ENCODE measurements around the gene DGKA. TPM values are rescaled to one million over a fixed set of nuclear protein-coding genes. Genes with fewer than 3 reads are reported as not detected.
A peak's percentile ranks its signal among the peaks of the same experiment; 100 is the strongest.
"Not testable (repeated sequence)": the region's sequence is repeated elsewhere in the genome, so short reads cannot be mapped to it uniquely, and the experiment has no call there.

Gene DGKA
- total RNA-seq, 2 donors from 2014 or later, result 35.4 to 38.0 TPM

GRCh38 chr12:55983232-55983842 lies 52.4 kb downstream of the DGKA start:
- no peak for DNase-seq (ENCODE audit: low spot score)
- intact Hi-C loops (cut with DNase I), result loop anchor here in 1 of 2 donors (10.0 kb wide), 1 partner anchor 51 kb away; no protein-coding TSS in a partner anchor

DNA sequence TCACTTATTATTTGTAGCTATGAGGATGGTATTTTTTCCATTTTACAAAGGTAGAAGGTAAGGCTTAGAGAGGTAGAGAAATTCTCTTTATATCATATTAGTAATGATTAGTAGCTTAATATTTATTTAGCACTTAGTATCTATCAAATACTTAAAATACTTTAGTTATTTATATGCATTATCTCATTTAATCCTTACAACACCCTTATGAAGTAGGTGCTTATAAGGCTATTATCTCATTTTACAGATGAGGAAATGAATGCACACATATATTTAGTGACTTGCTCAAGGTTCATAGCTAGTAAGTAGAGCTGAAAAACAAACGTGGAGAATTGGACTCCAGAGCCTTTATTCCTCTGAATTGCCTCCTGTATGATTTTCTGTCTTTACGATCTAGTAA lies 53.9 kb downstream of the DGKA start:
- intact Hi-C loops (cut with DNase I), result loop anchor here in 1 of 2 donors (10.0 kb wide), 1 partner anchor 50 kb away; no protein-coding TSS in a partner anchor
- DNase-seq (ENCODE audit: low spot score), result no peak

DNA sequence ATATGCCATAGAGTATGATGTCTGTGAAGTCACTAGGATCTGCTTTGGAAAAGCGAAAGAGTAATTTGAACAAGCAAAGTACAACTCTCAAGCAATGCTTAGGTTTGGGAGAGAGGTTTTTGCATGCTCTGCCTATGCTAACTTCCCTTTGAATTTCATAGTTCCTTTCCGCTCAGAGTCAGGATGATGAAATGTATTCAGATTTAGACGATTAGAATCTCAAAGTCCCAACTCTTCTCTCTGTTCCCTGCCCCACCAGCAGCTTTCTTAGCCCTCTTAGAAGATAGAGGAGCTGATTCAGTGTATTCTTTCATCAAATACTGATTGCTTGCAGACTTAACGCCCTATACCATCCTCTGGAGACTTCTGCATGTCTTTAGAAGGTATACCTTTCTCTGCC lies 54.4 kb downstream of the DGKA start:
- intact Hi-C loops (cut with DNase I), result loop anchor here in 1 of 2 donors (10.0 kb wide), 1 partner anchor 49 kb away; no protein-coding TSS in a partner anchor
- no peak for DNase-seq (ENCODE audit: low spot score)

DNA sequence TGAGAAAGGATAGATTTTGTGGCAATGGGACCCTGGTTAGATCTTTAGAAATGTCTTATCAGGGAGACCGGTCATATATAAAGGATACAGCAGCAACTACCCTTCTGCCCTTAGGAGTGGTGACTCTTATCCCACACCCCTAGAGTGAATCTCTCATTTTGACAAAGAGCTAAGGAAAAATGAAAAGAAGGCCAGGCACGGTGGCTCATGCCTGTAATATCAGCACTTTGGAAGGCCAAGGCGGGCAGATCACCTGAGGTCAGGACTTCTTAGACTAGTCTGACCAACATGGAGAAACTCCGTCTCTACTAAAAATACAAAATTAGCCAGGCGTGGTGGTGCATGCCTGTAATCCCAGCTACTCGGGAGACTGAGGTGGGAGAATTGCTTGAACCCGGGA lies 55.0 kb downstream of the DGKA start:
- intact Hi-C loops (cut with DNase I), result loop anchor here in 1 of 2 donors (10.0 kb wide), 1 partner anchor 49 kb away; no protein-coding TSS in a partner anchor
- not testable (repeated sequence) for DNase-seq (ENCODE audit: low spot score)

DNA sequence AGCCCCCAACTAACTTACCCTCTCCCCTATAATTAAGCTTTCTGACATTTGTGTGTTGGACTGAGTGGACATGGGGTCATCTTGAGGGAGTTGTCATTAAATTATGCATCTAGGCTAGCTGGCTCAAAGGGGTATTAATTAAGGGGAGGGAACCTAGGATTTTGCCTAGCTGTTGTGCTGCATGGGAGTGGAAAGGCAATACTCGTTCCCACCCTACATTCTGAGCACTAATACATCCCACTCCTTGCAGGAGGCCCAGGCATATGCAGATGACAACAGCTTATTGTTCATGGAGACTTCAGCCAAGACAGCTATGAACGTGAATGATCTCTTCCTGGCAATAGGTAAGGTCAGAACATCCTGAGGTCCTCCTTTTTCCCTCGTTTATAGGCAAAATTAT lies 60.1 kb downstream of the DGKA start:
- intact Hi-C loops (cut with DNase I), result no loop called here

DNA sequence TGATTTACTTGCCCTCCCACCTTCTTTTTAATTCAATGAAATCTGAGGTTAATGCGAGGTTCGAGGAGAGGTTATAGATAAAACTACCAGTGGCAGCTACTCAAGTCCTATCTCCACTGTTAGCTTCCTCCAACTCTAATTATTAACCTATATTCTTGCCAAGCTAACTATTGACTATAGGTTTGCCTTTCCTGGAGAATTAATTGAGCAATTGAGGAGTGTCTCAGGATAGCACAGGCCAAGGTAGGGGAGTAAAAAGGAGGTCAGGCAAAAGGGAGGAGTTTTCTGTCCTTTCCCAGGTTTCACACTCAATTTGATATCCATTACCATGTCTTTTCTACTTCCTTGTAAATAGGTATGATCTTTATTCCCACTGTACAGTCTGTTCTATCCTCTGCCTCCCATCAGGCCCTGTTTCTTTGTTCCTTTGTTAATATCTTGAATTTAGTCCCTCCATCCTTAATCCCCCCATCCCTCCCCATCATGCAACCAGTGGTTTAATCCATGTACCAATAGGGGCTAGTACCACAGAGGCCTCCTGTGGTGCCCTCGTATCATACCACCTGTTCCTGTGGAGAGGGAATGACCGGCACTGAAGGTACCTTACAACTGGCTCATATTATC lies 62.4 kb downstream of the DGKA start:
- DNase-seq (ENCODE audit: low spot score), result no peak
- intact Hi-C loops (cut with DNase I), result no loop called here

More for the DNA sequence above, 60.1 kb downstream of the DGKA start:
- no peak for DNase-seq (ENCODE audit: low spot score)

- intact Hi-C loops (cut with DNase I), result loop anchor here (2.0 to 5.0 kb wide), 2 partner anchors 42 to 71 kb away; no protein-coding TSS in a partner anchor
- no peak for DNase-seq (ENCODE audit: low spot score)
These were observed 64.4 kb downstream of the DGKA start for GRCh38 chr12:55995366-55995765.

DNA sequence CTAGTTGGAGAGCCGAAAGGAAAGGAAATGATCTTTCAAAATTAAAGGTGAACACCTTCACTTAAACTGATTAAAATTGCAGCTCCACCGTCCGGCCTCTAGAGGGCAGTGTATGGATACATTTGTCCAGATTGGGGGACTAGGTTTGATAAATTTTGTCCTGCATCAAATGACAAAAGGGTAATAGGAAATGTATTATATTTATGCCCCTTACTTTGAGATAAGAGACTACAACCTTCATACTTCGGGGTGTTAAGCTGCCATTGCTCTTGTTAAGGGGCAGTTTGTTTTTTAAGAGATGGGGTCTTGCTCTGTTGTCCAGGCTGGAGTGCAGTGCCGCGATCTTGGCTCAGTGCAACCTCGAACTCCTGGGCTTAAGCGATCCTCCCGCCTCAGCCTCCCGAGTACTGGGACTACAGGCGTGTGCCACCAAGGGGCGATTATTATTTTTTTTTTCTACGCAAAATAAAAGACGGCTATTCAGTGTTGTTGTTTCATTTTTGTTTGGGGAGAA lies 65.3 kb downstream of the DGKA start:
- intact Hi-C loops (cut with DNase I), result loop anchor here in 1 of 2 donors (5.0 kb wide), 1 partner anchor 41 kb away; no protein-coding TSS in a partner anchor
- DNase-seq (ENCODE audit: low spot score), result no peak

DNA sequence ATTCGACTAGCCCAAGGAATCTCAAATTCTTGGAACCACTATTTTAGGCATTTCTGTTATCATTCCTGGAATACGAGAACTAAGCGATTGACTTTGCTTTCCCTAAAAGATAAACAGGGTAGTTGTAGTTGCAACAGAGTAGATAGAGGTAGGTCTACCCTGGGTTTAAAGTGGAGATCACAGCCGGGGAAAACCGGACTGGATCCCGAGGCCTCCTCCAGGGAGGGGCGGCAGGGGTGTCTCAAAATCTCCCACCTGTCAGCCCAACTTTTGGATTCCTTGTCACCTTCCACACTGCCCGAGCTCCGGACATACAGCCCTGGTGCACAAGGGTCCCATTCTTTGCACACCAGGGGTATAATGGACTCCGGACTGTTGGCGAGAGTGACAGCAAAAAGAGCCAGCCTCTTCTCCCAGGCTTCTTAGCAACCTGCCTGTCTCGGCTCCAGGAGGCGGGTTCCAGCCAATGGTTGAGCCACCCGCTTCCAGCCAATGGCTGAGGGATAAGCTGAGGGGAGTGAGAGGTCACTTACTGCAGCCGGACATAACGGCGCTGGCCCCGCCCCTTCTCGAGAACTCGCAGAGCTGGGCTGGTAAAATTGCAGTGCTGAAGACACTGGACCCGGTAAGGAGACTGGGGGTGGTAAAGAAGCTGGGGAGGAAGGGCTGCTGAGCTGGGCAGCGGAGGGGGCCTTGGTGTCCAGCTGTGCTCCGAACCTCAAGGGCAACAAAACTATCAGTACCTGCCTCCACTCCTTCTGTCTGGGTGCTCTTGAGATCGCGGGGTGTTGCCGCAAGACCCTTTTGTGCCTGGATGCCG lies 66.0 kb downstream of the DGKA start, which contains the start of gene SUOX:
Gene SUOX, plus strand, starts transcription at position 562 of the 820 bp plus-strand sequence. CDS start 4,946 bp downstream, outside the sequence.
- DNase-seq (ENCODE audit: low spot score), result peak; percentile 99
- intact Hi-C loops (cut with DNase I), result loop anchor here in 1 of 2 donors (5.0 kb wide), 1 partner anchor 40 kb away; no protein-coding TSS in a partner anchor

- intact Hi-C loops (cut with DNase I), result loop anchor here in 1 of 2 donors (5.0 kb wide), 1 partner anchor 40 kb away; no protein-coding TSS in a partner anchor
These were observed 66.5 kb downstream of the DGKA start for GRCh38 chr12:55997535-55997859.

GRCh38 chr12:55999522-55999921 lies 68.6 kb downstream of the DGKA start:
- intact Hi-C loops (cut with DNase I), result loop anchor here in 1 of 2 donors (5.0 kb wide), 1 partner anchor 38 kb away; no protein-coding TSS in a partner anchor
- DNase-seq (ENCODE audit: low spot score), result not testable (repeated sequence)

More at GRCh38 chr12:55997535-55997859, 66.5 kb downstream of the DGKA start:
- no peak for DNase-seq (ENCODE audit: low spot score)

- DNase-seq (ENCODE audit: low spot score), result not testable (repeated sequence)
- intact Hi-C loops (cut with DNase I), result loop anchor here in 1 of 2 donors (5.0 kb wide), 1 partner anchor 37 kb away; no protein-coding TSS in a partner anchor
These were observed 69.1 kb downstream of the DGKA start for GRCh38 chr12:55999999-56000540.

DNA sequence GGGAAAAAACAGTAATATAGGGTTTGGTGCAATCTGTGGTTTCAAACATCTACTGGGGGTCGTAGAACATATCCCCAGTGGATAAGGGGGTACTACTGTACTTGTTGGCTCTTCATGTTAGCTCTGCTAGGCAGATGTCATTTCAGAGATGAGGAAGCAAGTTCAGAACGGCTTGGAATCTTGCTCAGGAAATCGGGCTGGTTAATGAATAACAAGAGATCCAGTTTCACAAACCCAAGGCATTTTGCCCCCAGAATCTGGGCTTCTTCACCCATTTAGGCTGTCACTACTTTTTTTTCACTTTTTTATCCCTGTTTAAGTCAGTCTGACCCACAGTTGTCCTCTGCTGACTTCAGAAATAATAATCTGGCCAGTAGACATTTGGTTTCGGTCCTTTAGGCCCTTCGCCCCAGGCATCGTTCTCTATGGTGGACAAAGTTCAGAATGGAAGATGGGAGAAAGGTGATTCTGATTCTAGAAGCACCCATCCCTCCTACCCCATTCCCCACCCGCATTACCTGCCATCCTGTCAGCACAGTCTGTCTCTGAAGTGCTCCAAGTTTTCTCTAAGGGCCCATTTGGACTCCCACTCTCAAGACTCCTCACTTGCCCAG lies 70.6 kb downstream of the DGKA start:
- intact Hi-C loops (cut with DNase I), result no loop called here
- DNase-seq (ENCODE audit: low spot score), result no peak

GRCh38 chr12:56003376-56003775 lies 72.4 kb downstream of the DGKA start:
- DNase-seq (ENCODE audit: low spot score); intact Hi-C loops (cut with DNase I): not testable (repeated sequence)

Other genes with a start within 250 kb of the DGKA start
- gene ITGA7, start 223.3 kb upstream of the DGKA start, total RNA-seq, result 100 to 1,000 TPM; 497 to 570 TPM
- gene BLOC1S1, start 215.1 kb upstream of the DGKA start, total RNA-seq, result 100 to 1,000 TPM; 115 to 118 TPM
- 10 to 100 TPM; 19.2 to 39.7 TPM for gene RDH5, start 210.8 kb upstream of the DGKA start, total RNA-seq
- gene CD63, start 202.2 kb upstream of the DGKA start, total RNA-seq, result 1,000 to 10,000 TPM; 1,385 to 1,570 TPM
- gene GDF11, start 188.0 kb upstream of the DGKA start, total RNA-seq, result 10 to 100 TPM in 1 of 2 donors, 1 to 10 TPM in 1; 8.4 to 11.0 TPM
- gene SARNP, start 113.4 kb upstream of the DGKA start, total RNA-seq, result 10 to 100 TPM; 47.8 to 49.8 TPM
- 10 to 100 TPM; 27.3 to 31.1 TPM for gene ORMDL2, start 113.1 kb upstream of the DGKA start, total RNA-seq
- gene DNAJC14, start 101.6 kb upstream of the DGKA start, total RNA-seq, result 10 to 100 TPM; 23.0 to 24.7 TPM
- 10 to 100 TPM; 39.7 to 48.7 TPM for gene MMP19, start 88.2 kb upstream of the DGKA start, total RNA-seq
- gene PYM1, start 3.3 kb upstream of the DGKA start, total RNA-seq, result 10 to 100 TPM; 18.6 to 19.6 TPM
- 10 to 100 TPM in 1 of 2 donors, 1 to 10 TPM in 1; 5.0 to 26.1 TPM for gene PMEL, start 34.9 kb downstream of the DGKA start, total RNA-seq
- gene CDK2, start 35.7 kb downstream of the DGKA start, total RNA-seq, result 10 to 100 TPM; 17.7 to 22.8 TPM
- 100 to 1,000 TPM; 108 to 109 TPM for gene RAB5B, start 42.9 kb downstream of the DGKA start, total RNA-seq
- 10 to 100 TPM; 15.0 to 15.9 TPM for gene SUOX, start 66.1 kb downstream of the DGKA start, total RNA-seq
- 1 to 10 TPM; 5.6 to 8.6 TPM for gene IKZF4, start 89.9 kb downstream of the DGKA start, total RNA-seq
- 10 to 100 TPM; 33.2 to 45.2 TPM for gene RPS26, start 110.8 kb downstream of the DGKA start, total RNA-seq
- gene ERBB3, start 149.0 kb downstream of the DGKA start, total RNA-seq, result 1 to 10 TPM in 1 of 2 donors, under 1 TPM in 1; 0.71 to 1.4 TPM
- gene PA2G4, start 173.4 kb downstream of the DGKA start, total RNA-seq, result 10 to 100 TPM; 59.3 to 71.7 TPM
- 1,000 to 10,000 TPM; 2,364 to 2,753 TPM for gene RPL41, start 185.5 kb downstream of the DGKA start, total RNA-seq
- gene ZC3H10, start 187.1 kb downstream of the DGKA start, total RNA-seq, result 1 to 10 TPM; 7.9 to 8.0 TPM
- 100 to 1,000 TPM; 113 to 120 TPM for gene ESYT1, start 197.1 kb downstream of the DGKA start, total RNA-seq
- 10 to 100 TPM; 32.9 to 35.7 TPM for gene MYL6B, start 221.4 kb downstream of the DGKA start, total RNA-seq
- 1,000 to 10,000 TPM; 3,219 to 3,986 TPM for gene MYL6, start 227.2 kb downstream of the DGKA start, total RNA-seq